GM18907 (cell line): ENCODE data around the gene EPB41L2.

Experiments
- ATAC-seq: cut with Tn5 transposase; IDR thresholded peaks from one replicate; pipeline ENCODE4 v1.9.1; 2021; ENCODE audit warnings: mild to moderate bottlenecking, moderate library complexity; ENCODE audit not compliant: unreplicated experiment

EPB41L2 gene

GRCh38 chr6:131062241-131063027 lies 611 bp downstream of the EPB41L2 start:
- peak; percentile 26 for ATAC-seq

- no peak for ATAC-seq
These were observed 1.3 kb downstream of the EPB41L2 start for GRCh38 chr6:131061751-131062119.

DNA sequence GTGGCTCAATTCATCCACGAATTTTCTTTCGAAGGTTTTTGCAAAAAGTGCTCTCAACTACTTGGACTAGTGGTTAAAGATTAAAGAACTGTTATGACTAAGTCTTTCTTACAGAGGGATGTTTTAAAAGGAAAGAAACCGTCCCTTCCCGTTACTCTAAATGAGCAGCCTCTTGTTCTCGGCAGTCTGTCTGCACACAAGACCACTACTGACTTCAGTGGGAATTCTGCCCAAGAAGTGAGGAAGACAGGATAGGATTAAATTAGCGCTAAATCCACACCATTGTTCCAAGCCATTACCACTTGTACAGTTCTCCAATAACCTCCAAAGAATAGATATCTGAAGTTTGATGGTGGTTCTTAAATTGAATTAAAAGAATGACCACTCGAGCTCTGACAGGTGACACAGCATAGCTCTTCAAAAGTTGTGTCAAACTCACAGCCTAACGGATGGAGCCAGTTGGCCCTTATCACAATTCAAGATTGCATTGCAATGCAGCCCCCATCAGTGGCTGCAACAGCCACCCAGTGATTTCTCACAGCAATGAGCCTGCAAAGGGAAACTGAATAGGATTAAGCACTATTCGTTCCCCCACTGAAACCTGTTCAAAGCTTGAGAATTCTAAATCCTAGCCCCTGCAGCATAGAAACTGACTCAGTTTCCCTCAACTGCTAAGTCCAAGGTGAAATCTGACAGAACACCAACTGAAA lies 1.8 kb downstream of the EPB41L2 start:
- peak; percentile 29 for ATAC-seq

- no peak for ATAC-seq
These were observed 2.7 kb downstream of the EPB41L2 start for GRCh38 chr6:131060311-131060710.

GRCh38 chr6:131059486-131059885 lies 3.6 kb downstream of the EPB41L2 start:
- ATAC-seq: no peak

- no peak for ATAC-seq
These were observed 4.8 kb downstream of the EPB41L2 start for GRCh38 chr6:131058236-131058635.

- ATAC-seq: no peak
These were observed 8.4 kb downstream of the EPB41L2 start for GRCh38 chr6:131054392-131055250.

DNA sequence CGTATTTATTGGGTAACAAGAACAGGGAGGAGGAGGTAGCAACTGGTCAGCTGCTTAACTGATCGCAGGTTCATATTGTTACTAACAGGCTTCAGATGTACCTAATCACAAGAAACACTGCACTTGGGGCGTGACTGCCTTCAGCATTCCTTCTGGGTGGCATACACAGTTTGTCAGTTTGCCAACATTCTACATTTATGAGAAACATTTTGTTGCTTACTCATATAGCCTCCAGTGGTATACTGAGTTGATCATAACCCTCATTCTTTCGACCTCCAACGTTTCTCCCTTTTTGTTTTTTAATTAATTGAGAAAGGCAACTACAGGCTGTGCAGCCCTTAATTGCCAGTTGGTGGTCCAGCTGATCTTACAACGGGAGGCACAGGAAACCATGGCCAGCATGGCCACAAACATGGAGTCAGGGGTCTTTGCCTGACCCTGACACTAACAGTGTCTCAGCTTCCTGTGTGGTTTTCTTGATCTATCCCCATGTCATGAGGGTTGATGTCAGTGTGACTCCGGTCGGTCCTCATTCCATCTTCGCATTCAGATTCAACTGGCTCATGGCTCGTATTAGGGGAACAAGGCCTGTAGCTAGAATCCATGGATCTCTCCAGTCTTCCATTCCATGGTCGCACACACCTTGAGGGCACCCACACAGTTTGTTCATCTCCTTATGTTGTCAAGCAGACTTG lies 9.4 kb downstream of the EPB41L2 start:
- ATAC-seq: no peak

DNA sequence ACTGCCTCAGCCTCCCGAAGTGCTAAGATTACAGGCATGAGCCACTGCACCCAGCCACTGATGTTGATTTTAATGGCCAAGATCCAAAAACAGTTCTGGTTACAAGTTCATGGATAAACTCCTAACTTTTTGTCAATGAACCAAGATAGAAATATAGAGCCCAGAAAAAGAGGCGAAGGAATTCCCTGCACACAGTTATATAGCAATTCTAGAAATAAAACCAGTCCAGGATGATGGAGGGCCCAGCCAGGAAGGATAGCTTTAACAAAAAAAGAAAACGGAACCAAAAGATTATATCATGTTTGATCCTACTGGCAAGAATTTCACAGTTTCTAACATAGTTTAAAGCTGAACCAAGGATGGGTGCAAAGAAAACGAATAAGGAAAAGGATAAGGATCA lies 10.9 kb downstream of the EPB41L2 start:
- ATAC-seq: no peak

DNA sequence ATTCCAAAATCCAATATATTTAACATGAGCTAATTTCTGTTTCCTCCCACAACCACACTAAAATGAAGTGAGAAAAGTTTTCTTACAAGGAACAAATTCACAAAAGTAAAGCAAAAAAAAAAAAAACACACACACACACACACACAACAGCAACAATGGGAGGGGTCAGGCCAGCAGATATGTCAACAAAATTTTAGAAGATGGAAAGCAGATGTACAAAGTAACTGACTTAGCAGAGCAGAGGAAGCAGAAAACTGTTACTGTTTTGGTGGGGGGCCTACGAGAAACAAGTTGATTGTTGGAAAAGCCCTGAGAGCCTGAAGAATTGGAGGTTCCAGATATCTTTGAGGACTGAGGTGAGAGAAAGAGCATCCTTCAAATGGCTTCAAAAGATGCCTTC lies 11.7 kb downstream of the EPB41L2 start:
- ATAC-seq: no peak

DNA sequence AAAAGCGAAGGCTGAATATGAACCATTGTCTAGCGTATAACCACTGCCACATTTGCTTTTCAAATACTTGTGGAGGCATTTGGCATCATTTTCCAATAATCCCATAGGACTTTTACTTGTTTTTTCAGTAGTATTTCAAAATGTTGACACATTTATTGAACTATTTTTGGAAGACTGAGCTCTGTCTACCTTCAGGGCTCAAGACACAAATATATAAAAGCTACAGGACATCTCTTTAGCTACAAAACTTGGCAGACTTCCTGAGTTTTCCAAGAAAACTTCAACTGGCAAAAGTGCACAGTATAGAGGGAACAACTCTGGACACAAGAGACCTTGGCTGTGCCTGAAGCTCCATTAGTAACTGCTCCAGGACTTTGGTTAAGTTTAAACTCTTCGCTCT lies 13.4 kb downstream of the EPB41L2 start:
- ATAC-seq: no peak

DNA sequence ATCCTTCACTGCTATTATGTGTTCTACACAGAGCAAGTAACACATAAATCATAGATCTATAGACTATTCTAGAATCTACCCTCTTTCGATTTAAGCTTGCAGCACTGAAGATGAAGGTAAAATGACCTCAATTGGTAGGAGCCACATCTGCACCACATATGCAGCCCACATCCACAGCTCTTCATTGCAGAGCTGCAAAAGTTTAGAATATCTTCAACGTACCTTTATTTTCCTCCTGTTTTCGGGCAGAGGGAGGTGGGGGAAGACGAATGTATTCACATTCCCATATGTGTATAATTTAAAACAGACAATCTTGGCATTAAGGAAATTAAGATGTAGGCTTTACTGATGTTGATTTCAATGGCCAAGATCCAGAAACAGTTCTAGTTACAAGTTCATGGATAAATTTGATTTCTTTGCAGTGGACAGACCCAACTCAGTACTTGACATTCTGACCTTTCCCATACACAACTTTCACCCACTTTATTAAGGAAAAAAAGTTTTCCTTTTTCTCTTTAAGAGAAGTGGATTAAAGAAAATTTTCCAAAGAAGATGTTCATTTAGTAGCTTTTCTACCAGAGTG lies 14.0 kb downstream of the EPB41L2 start:
- no peak for ATAC-seq

GRCh38 chr6:131048459-131048858 lies 14.6 kb downstream of the EPB41L2 start:
- ATAC-seq: no peak

GRCh38 chr6:131045139-131045538 lies 17.9 kb downstream of the EPB41L2 start:
- no peak for ATAC-seq

- no peak for ATAC-seq
These were observed 19.1 kb downstream of the EPB41L2 start for GRCh38 chr6:131043902-131044447.

- ATAC-seq: no peak
These were observed 20.4 kb downstream of the EPB41L2 start for GRCh38 chr6:131042664-131043063.

DNA sequence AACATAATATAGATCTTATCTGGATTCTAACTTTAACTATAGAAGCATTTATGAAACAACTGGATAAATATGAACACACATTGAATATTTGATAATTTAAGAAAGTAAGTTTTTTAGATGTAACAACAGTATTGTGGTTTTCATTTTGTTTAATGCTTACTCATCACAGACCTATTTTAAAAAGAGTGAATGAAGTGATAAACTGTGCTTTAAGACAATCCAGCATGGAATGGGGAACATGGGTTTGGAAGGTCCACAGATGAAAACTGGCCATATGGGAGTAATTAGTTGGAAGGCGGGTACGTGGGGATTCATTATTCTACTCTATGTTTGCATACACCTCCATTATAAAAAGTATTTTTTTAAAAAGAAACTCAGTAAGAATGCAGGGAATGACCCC lies 21.2 kb downstream of the EPB41L2 start:
- ATAC-seq: no peak

GRCh38 chr6:131040866-131041265 lies 22.2 kb downstream of the EPB41L2 start:
- ATAC-seq: no peak

- no peak for ATAC-seq
These were observed 23.7 kb downstream of the EPB41L2 start for GRCh38 chr6:131039345-131039680.

DNA sequence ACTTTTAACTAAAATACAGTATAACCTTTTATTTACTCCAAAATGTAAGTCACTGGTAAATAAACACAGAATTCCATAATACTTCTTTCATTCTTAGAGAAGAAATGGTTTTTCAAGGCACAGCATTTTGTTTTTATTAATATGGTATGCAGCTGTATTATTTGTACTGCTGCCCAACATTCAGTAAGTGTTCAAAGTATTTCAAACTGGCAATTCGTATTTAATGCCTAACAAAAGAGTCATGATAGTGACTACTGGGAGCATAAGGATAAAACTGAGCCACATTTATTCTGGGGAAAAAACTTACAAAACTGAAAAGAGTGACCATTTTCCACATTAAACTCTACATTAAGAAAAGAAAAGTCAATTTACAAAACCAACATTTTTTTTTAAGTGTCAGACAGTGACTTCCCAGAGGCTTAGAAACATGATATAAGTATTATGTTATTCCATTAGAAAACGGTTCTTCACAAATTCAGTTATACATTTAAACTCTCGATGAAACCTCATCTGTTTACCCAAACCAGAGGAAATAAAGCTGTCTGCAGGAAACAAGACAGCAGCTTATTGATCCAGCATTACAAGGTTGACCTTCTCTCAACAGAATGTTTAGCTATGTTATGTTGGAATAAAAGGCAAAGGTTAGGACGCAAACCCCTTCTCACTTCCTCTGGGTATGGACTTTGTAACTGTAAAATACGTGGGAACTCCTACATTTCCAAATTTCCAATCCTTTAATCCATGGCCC lies 24.3 kb downstream of the EPB41L2 start:
- no peak for ATAC-seq
